HEK293 (cell line): ENCODE results near the gene SMNDC1.

Experiments
- KLF9 ChIP-seq: fragments of 450-650 bp; formaldehyde crosslinking; IDR thresholded peaks from 2 replicates; pipeline ENCODE4 v1.5.1; 2016; ENCODE audit warnings: missing biosample characterization, missing genetic modification characterization, low read depth
- MYNN ChIP-seq: fragments of 450-650 bp; formaldehyde crosslinking; IDR thresholded peaks from 2 replicates; pipeline ENCODE4 v1.5.1; 2016; ENCODE audit warnings: missing biosample characterization, missing genetic modification characterization, borderline replicate concordance
- SETDB1 ChIP-seq: IDR thresholded peaks from one replicate; pipeline ENCODE4 v1.6.1; 2017; ENCODE audit warnings: mild to moderate bottlenecking, low read length, moderate library complexity, mixed read lengths; ENCODE audit not compliant: insufficient read length
- ZBTB7A ChIP-seq: fragments of 450-650 bp; formaldehyde crosslinking; IDR thresholded peaks from 2 replicates; pipeline ENCODE4 v1.5.1; 2016; ENCODE audit warnings: low read depth, missing biosample characterization, missing genetic modification characterization
- ZFP3 ChIP-seq: fragments of 450-650 bp; formaldehyde crosslinking; IDR thresholded peaks from 2 replicates; pipeline ENCODE4 v1.5.1; 2016; ENCODE audit warnings: low read depth, missing biosample characterization, missing genetic modification characterization
- ZNF10 ChIP-seq: fragments of 450-650 bp; formaldehyde crosslinking; IDR thresholded peaks from 2 replicates; pipeline ENCODE4 v1.5.1; 2017; ENCODE audit warnings: missing biosample characterization, missing genetic modification characterization
- ZNF138 ChIP-seq: fragments of 450-650 bp; formaldehyde crosslinking; IDR thresholded peaks from 2 replicates; pipeline ENCODE4 v1.5.1; 2016; ENCODE audit warnings: missing biosample characterization, missing genetic modification characterization, borderline replicate concordance
- ZNF366 ChIP-seq: fragments of 450-650 bp; formaldehyde crosslinking; conservative IDR thresholded peaks from 2 replicates; pipeline ENCODE4 v1.5.1; 2016; ENCODE audit warnings: missing biosample characterization, missing genetic modification characterization
- ZNF776 ChIP-seq: fragments of 450-650 bp; formaldehyde crosslinking; IDR thresholded peaks from 2 replicates; pipeline ENCODE4 v1.5.0; 2017; ENCODE audit warnings: missing biosample characterization, missing genetic modification characterization, borderline replicate concordance
- TF ChIP-seq, protein P1 (sequence below): fragments of 450-650 bp; formaldehyde crosslinking; IDR thresholded peaks from 2 replicates; pipeline ENCODE4 v1.5.1; 2016; ENCODE audit warnings: missing biosample characterization, missing genetic modification characterization
- TF ChIP-seq, protein P2 (sequence below): fragments of 450-650 bp; formaldehyde crosslinking; IDR thresholded peaks from 2 replicates; pipeline ENCODE4 v1.5.1; 2016; ENCODE audit warnings: missing biosample characterization, missing genetic modification characterization
- TF ChIP-seq, protein P3 (sequence below): fragments of 450-650 bp; formaldehyde crosslinking; IDR thresholded peaks from 2 replicates; pipeline ENCODE4 v1.5.1; 2016; ENCODE audit warnings: missing biosample characterization, missing genetic modification characterization, borderline replicate concordance

DNA sequence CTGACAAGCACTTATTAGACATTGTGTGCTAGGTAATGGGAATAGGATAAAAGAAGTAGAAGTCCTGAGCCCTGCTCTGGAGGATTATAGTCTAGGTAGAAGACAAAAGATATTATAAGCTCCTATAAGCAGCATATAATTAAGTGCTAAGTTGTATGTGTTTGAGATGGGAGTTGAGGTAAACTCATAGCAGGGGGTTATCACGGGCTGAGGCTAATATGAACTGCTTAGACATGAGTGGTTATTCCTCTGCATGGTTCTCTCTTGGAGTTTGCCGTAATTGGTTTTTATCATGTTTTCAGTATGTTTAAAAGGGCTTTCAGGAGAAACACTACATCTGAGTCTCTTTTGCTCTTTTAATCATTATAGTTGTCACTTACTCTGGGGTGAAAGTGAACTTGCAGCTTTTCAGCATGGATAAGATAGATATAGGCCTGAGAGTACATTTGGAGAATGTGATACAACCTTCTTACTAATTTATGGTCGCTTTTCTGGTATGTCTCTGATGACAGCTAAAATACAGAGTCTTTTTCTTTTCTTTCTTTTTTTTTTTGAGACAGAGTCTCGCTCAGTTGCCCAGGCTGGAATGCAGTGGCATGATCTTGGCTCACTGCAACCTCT lies 39.0 kb downstream of the SMNDC1 start:
- TF ChIP-seq ZBTB7A (tag by site-specific recombination), result no peak
- TF ChIP-seq ZFP3, result no peak
- TF ChIP-seq, protein P1, sequence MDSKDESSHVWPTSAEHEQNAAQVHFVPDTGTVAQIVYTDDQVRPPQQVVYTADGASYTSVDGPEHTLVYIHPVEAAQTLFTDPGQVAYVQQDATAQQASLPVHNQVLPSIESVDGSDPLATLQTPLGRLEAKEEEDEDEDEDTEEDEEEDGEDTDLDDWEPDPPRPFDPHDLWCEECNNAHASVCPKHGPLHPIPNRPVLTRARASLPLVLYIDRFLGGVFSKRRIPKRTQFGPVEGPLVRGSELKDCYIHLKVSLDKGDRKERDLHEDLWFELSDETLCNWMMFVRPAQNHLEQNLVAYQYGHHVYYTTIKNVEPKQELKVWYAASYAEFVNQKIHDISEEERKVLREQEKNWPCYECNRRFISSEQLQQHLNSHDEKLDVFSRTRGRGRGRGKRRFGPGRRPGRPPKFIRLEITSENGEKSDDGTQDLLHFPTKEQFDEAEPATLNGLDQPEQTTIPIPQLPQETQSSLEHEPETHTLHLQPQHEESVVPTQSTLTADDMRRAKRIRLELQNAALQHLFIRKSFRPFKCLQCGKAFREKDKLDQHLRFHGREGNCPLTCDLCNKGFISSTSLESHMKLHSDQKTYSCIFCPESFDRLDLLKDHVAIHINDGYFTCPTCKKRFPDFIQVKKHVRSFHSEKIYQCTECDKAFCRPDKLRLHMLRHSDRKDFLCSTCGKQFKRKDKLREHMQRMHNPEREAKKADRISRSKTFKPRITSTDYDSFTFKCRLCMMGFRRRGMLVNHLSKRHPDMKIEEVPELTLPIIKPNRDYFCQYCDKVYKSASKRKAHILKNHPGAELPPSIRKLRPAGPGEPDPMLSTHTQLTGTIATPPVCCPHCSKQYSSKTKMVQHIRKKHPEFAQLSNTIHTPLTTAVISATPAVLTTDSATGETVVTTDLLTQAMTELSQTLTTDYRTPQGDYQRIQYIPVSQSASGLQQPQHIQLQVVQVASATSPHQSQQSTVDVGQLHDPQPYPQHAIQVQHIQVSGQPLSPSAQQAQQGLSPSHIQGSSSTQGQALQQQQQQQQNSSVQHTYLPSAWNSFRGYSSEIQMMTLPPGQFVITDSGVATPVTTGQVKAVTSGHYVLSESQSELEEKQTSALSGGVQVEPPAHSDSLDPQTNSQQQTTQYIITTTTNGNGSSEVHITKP, result no peak
- TF ChIP-seq SETDB1, result no peak
- no peak for TF ChIP-seq ZNF138
- TF ChIP-seq ZNF776, result no peak
- TF ChIP-seq MYNN (tag by site-specific recombination), result no peak
- TF ChIP-seq, protein P2, sequence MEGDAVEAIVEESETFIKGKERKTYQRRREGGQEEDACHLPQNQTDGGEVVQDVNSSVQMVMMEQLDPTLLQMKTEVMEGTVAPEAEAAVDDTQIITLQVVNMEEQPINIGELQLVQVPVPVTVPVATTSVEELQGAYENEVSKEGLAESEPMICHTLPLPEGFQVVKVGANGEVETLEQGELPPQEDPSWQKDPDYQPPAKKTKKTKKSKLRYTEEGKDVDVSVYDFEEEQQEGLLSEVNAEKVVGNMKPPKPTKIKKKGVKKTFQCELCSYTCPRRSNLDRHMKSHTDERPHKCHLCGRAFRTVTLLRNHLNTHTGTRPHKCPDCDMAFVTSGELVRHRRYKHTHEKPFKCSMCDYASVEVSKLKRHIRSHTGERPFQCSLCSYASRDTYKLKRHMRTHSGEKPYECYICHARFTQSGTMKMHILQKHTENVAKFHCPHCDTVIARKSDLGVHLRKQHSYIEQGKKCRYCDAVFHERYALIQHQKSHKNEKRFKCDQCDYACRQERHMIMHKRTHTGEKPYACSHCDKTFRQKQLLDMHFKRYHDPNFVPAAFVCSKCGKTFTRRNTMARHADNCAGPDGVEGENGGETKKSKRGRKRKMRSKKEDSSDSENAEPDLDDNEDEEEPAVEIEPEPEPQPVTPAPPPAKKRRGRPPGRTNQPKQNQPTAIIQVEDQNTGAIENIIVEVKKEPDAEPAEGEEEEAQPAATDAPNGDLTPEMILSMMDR (tag by site-specific recombination), result no peak
- TF ChIP-seq KLF9 (tag by site-specific recombination), result no peak
- TF ChIP-seq ZNF10 (tag by site-specific recombination), result no peak
- TF ChIP-seq, protein P3, sequence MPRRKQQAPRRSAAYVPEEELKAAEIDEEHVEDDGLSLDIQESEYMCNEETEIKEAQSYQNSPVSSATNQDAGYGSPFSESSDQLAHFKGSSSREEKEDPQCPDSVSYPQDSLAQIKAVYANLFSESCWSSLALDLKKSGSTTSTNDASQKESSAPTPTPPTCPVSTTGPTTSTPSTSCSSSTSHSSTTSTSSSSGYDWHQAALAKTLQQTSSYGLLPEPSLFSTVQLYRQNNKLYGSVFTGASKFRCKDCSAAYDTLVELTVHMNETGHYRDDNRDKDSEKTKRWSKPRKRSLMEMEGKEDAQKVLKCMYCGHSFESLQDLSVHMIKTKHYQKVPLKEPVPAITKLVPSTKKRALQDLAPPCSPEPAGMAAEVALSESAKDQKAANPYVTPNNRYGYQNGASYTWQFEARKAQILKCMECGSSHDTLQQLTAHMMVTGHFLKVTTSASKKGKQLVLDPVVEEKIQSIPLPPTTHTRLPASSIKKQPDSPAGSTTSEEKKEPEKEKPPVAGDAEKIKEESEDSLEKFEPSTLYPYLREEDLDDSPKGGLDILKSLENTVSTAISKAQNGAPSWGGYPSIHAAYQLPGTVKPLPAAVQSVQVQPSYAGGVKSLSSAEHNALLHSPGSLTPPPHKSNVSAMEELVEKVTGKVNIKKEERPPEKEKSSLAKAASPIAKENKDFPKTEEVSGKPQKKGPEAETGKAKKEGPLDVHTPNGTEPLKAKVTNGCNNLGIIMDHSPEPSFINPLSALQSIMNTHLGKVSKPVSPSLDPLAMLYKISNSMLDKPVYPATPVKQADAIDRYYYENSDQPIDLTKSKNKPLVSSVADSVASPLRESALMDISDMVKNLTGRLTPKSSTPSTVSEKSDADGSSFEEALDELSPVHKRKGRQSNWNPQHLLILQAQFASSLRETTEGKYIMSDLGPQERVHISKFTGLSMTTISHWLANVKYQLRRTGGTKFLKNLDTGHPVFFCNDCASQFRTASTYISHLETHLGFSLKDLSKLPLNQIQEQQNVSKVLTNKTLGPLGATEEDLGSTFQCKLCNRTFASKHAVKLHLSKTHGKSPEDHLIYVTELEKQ (tag by site-specific recombination), result no peak
- TF ChIP-seq ZNF366 (tag by site-specific recombination), result no peak
